GM21619 (cell line): ENCODE measurements around the gene PDLIM5.
"Not testable (repeated sequence)": the region's sequence is repeated elsewhere in the genome, so short reads cannot be mapped to it uniquely, and the experiment has no call there.

ENCODE experiments used
- ATAC-seq: cut with Tn5 transposase; IDR thresholded peaks from one replicate; pipeline ENCODE4 v1.9.1; 2021; ENCODE audit not compliant: unreplicated experiment

Gene PDLIM5

DNA sequence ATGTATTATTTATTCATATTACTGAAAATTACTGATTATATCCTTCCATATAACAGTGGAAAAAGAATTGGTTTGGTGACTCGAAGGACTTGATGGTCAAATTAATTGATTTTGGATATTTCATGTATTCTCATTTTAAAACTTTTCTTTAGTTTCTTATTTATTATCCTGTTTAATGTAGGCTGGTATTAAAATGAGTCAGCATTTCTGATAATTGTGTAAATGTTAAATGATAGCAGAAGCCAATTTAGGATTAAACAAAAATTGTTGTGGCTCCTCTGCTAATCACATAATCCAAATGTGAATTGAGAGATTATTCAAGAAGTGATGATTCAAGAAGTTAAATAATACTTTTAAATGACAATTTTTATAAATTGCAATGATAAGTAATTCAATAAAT is 38.7 kb downstream of the PDLIM5 start:
- no peak for ATAC-seq

DNA sequence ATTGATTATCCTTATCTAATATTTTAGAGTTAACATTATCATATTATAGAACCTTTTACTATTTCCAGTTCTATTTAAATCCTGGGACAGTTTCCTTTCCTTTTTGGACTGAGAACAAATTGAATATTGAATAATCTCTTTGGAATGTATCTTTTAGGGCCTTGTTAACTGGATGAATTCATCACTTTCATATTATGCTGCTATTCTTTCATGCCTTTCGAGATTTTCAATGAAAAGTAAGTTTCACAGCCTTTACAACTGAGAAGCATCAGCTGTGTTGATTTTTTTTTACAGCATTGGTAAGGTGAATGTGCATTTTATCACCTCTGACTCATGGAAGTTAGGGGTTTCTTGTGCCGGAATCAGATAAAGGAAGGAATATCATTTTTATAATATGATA is 39.6 kb downstream of the PDLIM5 start:
- ATAC-seq: no peak

DNA sequence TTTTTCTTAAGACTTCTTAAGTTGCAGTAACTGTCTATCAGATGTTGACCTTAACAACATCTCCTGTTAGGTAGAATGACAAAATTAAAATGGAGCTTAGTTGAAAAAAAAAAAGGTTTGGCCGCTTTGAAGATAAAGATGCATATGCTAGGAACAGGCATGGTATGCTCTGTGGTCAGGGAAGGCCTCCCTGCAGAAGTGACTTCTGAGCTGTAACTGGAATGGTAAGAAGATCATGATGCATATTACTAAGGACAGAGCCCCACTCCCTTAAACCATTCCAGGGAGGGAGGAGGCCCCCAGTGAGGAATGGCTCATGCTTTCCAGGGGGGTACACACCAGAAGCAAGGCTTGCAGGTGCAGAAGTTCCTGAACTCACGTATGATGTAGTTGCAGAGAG is 43.7 kb downstream of the PDLIM5 start:
- ATAC-seq: no peak

DNA sequence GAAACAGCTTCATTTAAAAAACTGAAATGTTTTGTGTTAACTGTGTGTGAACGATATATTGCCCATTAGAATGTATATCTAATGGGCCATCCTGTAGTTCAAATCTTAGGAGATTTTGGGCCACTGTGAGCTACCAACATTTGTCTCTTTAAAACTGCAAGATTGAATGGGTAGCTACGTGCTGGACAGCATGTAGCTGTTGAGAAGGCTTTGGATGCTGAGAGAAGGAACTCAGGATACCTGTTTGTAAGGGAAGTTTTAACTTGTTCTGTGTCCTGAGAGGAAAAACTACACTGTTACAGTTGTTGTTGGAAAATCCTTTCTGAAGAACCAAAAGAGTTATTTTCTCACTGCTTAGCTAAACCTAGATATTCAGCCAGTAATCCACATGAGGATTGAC is 45.9 kb downstream of the PDLIM5 start:
- ATAC-seq: no peak

DNA sequence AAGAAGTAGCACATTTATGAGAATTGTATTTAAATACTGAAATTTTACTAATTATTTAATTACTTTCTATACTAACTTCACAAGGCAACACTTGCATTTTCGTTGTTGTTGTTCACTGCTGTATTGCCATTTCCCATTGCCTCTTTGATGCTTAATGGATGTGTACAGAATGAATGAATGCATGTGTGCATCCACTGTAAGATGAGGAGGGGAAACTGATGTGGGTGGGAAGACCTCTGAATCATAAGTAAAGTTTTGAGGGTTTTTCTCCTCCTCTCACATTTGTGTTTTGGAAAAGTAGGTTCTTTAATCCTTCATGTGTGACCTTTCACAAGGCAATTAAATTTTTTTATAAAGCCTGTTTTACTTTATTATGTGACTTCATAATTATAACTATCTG is 46.8 kb downstream of the PDLIM5 start:
- no peak for ATAC-seq

DNA sequence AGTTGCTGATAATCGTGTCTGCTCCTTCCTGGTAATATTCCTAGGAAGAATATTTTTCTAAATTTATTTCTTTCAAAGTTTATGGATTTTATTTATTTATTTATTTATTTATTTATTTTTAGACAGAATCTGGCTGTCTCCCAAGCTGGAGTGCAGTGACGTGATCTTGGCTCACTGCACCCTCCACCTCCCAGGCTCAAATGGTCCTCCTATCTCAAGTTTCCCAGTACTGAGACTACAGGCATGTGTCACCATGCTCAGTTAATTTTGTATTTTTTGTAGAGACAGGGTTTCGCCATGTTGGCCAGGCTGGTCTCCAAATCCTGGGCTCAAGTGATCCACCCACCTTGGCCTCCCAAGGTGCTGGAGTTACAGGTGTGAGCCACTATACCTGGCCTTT is 48.9 kb downstream of the PDLIM5 start:
- ATAC-seq: no peak

DNA sequence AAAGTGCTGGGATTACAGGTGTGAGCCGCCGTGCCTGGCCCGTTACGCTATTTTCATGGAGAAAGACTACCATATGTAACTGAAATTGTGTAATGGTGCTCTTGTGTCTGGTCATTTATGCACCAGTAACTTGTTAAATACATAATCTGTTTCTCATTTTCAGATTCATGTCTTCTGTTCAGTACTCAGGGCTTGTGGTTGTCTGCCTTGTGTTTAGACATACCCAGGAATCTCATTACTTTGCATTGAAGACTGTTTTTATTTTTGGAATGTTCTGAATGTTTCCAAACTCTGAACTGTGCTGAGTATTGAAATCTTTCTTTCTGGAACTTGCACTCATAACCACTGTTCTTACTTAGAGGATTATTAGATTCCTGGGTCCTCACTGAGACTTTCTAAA is 52.8 kb downstream of the PDLIM5 start:
- ATAC-seq: peak; percentile 46

DNA sequence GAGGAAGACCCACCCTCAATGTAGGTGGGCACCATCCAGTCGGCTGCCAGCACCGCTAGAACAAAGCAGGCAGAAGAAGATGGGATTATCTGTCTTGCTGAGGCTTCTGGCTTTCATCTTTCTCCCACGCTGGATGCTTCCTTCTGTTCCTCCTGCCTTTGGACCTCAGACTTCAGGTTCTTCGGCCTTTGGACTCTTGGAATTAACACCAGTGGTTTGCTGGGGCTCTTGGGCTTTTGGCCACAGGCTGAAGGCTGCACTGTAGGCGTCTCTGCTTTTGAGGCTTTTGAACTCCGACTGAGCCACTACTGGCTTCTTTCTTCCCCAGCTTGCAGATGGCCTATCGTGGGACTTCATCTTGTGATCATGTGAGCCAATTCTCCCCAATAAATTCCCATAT is 55.1 kb downstream of the PDLIM5 start:
- no peak for ATAC-seq

DNA sequence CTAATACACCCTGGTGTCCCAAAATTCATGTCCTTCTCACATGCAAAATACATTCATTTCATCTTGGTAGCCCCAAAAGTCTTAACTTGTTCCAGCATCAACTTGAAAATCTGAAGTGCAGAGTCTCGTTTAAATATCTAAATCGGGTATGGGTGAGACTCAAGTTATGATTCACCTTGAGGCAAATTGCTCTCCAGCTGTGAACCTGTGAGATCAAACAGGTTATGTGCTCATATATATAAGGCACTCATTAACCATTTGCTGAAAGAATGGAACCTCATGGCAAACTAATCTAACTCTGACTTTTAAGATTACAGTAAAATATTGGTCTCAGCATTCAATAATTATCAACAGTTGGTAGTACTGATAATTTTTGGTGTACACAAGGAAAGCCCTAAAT is 55.5 kb downstream of the PDLIM5 start:
- ATAC-seq: peak; percentile 25

DNA sequence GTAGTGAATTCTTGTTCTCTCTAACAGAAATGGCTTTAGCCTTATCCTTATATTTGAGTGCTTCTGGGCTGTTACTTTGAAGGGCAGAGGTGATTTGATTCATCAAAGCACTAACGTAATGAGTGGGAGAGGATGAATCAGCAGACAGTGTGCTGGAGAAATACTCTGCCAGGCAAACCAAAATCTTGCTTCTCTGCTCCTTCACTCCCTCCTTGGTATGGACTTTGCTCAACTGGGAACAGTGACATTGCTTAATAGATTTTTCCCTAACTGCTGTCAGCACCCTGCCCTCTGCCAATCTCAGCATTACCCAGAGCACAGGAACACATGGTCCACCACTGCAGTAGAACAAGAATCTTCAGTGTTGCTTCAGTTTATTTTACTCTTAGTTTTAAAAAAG is 56.0 kb downstream of the PDLIM5 start:
- ATAC-seq: peak; percentile 48

DNA sequence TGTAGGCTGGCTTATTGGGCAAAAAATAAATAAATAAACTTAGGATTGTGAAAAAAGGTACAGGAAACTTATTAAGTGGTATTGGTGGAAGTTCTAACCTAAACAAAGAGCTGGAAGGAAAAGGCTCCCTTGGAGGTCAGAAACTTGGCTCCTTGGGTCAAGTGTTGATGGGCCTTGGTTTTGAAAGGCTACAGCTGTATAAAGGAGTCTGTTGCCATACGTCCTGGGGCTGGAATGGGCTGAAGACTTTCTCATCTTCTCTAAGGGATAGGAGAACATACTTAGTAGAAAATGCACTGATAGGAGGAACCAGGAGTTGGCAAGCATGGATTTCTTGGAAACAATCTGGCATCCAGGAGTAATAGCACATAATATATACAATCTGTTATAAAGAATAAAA is 56.6 kb downstream of the PDLIM5 start:
- ATAC-seq: no peak

GRCh38 chr4:94508806-94509205 is 57.1 kb downstream of the PDLIM5 start:
- no peak for ATAC-seq

GRCh38 chr4:94511591-94511990 is 59.8 kb downstream of the PDLIM5 start:
- ATAC-seq: no peak

DNA sequence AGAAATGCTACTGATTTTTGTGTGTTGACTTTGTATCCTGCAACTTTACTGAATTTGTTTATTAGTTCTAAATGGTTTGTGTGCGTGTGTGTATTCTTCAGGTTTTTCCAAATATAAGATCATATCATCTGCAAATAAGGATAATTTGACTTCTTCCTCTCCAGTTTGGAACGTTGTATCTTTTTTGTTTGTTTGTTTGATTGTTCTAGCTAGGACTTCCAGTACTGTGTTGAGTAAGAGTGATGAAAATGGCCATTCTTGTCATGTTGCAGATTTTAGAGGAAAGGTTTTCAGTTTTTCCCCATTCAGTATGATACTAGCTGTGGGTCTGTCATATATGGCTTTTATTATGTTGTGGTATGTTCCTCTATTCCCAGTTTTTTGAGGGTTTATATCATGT is 61.8 kb downstream of the PDLIM5 start:
- ATAC-seq: not testable (repeated sequence)

DNA sequence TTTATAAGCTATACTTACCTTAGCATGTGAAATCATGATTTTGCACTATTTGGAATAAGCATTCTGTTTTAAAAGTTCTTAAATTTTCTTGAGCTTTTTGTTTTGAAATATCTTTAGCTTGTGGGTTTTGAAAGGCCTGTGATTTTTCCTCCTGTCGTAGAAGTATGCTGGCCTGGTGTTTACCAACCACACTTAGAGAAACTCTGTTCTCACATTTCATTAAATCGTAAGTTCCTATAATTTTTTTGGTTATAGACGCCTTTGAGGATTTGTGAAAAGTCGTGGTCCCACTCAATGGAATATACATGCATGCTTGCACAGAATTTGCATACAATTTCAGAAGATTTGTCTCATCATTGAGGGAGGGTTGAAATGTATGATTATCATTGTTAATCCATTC is 63.6 kb downstream of the PDLIM5 start:
- ATAC-seq: no peak

- ATAC-seq: no peak
Observed at GRCh38 chr4:94516067-94516466, 64.3 kb downstream of the PDLIM5 start.

DNA sequence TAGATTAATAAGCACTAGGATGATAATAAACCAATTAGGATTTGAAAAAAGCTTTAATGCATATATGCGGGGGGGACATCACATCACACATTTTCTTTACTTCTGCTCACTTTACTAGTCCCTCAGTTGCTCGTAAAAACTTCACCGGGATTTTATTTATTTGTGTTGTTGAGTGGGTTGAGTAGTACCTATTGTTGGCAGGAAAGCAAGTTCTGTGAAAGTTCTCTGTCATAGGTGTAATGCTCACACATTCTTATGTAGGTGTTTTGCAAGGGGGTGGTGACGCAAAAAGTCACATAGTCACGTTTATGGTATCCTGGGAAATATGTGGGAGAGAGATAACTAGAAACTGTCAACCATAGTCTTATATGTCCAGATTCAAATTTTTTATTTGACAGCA is 65.3 kb downstream of the PDLIM5 start:
- ATAC-seq: no peak

DNA sequence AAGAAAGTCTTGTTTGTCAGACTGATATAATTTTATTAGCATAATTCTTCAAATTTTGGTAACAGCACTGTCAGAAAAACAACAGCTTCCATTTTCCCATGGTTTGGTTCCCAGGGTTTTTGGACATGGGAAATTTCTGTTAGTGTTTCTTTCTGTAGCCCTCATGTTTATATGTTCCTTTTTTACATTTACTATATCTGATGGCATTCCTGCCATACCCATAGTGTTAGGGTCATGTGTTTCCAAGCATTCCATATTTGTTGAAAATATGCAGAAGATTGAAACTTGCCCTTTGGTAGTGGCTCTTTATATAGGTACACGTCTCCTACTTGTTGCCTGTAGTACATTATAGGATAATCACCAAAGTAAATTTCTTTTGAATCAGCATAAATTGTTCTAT is 65.8 kb downstream of the PDLIM5 start:
- no peak for ATAC-seq

DNA sequence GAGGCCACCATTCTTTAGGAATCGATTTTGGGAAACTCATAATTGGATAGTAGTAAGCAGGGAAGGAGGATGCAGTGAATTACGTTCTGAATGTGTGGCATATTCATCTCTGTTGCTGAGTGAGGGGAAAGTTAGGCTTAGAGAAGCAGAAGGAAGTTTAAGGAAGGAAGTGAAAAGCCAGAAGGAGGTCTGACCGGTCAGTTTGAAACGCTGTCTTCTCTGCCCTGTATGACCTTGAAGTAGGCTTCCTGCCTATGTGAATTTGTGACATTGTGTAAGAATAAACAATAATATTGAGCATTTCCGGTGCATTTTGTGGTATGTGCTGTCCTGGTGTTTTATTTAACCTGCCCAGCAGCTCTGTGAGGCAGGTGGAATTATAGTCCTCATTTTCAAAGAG is 67.3 kb downstream of the PDLIM5 start:
- ATAC-seq: peak; percentile 44

DNA sequence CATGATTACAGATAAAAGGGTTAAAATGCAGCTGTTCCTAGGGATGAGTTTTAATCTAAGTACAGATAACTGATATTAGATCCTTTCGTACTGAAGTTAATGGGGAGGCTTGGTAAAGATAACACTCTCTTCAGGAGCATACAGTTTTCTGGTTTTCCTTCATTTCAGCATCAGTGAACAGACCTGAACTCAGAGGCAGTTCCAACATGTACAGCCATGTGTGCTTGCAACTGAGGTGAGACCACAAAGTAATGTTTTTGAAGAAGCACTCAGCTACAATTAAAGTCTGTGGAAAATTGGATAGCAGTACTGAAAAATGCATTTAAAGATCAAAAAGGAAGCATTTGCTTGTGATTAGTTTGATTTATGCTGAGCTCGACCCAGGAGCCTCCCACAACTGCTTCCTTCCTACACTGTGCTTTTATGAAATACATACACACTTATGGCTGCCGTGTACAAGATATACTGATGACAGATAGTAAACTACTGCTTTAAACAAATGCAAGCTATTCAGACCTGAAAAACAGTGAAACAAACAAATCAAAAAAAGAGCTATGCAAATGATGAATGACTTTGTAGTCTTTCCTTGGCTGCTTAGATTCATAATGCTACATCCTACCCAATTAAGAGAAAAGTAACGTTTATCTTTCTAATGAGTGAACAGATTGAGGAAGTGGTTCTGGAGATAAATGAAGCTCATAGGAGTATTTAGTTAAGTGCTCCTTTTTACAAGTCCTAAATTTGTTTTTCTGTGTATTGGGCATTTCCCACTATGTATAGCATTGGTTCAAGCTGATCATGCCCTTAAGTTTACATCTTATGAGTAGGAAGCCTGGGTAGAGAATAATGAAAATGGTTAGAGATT is 68.4 kb downstream of the PDLIM5 start:
- peak; percentile 38 for ATAC-seq

DNA sequence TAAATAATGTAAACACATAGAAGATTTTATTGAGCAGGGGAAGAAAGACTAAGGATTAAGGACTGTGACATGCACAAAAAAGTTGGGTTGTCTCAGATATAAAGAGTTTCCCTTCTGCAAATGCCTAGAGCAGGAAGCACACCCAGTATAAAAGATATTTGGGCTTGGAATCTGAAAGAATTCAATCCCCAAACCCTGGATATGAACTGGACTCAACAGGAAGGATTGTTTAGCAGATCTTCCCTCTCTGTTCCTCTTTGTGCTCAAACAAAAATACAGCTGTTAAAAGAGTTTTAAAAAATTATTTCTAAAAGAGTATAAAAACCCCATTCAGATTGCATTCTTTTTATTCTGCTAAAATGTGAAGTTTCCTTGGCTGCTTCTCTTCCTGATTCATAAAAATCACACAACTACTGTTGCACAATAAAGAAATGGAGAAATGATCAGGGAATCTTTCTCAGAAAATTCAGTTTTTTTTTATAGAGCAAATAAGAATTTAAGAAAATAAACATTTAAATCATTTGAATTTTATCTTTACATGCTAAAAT is 71.4 kb downstream of the PDLIM5 start:
- no peak for ATAC-seq

DNA sequence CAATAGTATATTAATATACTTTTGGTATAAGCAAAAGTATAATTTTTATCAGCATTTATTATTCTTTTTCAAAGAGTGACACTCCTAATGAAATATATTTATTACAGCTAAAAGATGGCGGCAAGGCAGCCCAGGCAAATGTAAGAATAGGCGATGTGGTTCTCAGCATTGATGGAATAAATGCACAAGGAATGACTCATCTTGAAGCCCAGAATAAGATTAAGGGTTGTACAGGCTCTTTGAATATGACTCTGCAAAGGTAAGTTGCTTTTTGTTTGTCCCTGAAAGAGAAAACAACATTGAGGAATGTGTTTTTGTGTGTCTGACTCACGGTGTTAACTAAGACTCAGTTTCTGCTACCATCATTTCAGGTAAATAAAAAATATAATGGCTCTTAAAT is 71.9 kb downstream of the PDLIM5 start:
- no peak for ATAC-seq
